ENCODE results near the gene RASA3.

RASA3 gene

DNA sequence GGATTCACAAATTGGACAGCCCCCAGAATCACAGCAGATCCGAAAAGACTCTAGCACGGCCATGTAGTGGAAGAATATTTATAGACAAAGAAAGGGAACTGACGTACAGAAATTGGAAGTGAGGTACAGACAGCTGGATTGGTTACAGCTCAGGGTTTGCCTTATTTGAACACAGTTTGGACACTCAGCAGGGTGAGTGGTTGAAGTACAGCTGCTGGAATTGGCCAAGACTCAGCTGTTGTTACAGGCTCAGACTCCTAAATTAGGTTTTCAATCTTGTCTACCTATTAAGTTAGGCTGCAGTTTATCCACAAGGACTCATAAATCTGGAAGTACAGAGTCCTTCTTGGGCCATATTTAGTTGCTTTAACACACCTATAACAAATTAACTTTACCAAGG is 40.8 kb upstream of the RASA3 start:
- Histone ChIP-seq H3K27ac (no peak overlapping the region), H3K4me3 (no peak overlapping the region)
- no peak for DNase-seq (ENCODE audit: low spot score)
- TF ChIP-seq, protein P1, sequence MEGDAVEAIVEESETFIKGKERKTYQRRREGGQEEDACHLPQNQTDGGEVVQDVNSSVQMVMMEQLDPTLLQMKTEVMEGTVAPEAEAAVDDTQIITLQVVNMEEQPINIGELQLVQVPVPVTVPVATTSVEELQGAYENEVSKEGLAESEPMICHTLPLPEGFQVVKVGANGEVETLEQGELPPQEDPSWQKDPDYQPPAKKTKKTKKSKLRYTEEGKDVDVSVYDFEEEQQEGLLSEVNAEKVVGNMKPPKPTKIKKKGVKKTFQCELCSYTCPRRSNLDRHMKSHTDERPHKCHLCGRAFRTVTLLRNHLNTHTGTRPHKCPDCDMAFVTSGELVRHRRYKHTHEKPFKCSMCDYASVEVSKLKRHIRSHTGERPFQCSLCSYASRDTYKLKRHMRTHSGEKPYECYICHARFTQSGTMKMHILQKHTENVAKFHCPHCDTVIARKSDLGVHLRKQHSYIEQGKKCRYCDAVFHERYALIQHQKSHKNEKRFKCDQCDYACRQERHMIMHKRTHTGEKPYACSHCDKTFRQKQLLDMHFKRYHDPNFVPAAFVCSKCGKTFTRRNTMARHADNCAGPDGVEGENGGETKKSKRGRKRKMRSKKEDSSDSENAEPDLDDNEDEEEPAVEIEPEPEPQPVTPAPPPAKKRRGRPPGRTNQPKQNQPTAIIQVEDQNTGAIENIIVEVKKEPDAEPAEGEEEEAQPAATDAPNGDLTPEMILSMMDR (IDR thresholded peaks at IDR 0.05): no peak

DNA sequence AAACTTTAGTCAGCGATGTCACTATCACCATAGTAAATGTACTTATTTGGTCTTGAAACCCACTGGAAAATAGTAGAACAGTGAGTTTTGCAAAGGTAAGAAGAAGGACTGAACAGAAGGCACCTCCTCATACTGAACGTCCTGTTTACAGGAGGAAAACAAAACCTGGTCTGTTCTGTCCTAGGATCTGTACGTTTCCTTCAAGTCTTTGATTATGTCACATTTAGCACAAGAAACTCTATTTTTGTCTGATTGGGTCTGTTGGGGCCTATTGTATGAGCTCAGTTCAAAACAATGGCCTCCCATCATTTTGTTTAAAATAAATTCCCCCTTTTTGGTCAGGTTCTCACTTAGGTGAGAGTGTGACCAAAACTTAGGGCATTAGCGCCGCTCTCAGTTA is 35.5 kb upstream of the RASA3 start:
- TF ChIP-seq, protein P1 (IDR thresholded peaks at IDR 0.05): no peak
- H3K27ac ChIP-seq: no peak overlapping the region
- no peak for DNase-seq (ENCODE audit: low spot score)

DNA sequence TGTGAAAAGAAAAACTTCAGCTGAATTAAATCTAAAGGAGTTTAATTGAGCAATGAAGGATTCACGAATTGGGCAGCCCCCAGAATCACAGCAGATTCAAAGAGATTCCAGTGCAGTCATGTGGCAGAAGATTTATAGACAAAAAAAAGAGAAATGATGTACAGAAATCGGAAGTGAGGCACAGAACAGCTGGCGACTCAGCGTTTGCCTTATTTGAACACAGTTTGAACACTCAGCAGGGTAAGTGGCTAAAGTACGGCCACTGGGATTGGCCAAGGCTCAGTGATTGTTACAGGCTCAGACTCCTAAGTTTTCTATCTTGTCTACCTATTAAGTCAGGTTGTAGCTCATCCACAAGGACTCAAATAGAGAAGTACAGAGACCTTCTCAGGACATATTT is 35.0 kb upstream of the RASA3 start:
- Histone ChIP-seq H3K4me3 (no peak overlapping the region), H3K27ac (peak overlapping the region in 1 of 2 donors; percentile 39)
- TF ChIP-seq, protein P1 (IDR thresholded peaks at IDR 0.05): no peak
- no peak for DNase-seq (ENCODE audit: low spot score)

More for the DNA sequence above, 35.5 kb upstream of the RASA3 start:
- H3K4me3 ChIP-seq: no peak overlapping the region

- DNase-seq (ENCODE audit: low spot score): no peak
- peak overlapping the region; percentile 39 to 69 for H3K27ac ChIP-seq
- TF ChIP-seq, protein P1 (IDR thresholded peaks at IDR 0.05): no peak
- H3K4me3 ChIP-seq: peak overlapping the region; percentile 57
Measured at GRCh38 chr13:114166381-114167131, 34.1 kb upstream of the RASA3 start.

DNA sequence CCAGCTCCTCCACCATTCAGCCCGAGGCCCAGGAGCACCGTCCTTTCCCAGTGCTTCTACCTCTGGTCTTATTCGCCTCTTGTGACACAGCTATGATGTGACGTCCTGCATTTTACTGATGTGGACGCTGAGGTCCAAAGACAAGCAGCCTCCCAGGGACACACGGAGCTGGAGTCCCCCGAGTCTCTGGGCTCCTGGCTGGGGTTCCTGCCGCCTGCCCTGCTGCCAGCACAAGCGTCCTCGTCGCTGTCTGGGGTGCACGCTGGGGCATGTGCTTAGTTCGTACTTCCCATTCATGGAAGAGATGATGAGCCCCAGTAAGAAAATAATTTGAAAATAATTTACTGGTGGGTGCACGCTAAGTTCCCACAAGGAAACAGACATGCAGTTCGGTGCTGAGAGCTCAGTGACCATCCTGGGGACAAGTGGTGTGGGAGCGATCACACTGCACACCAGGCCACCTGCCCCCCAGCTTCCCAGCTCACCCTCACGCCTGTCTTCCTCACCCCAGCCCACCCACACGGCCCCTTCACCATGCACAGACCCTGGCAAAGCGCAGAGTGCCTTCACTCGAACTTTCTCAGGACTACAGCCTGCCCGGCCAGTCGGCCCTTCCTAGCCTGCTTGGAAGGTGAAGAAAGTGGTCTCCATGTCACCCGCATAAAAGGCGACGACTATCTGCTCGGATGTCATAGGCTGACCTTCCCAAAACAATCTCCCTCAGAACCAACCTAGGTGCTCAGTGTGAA is 32.4 kb upstream of the RASA3 start:
- TF ChIP-seq, protein P1 (IDR thresholded peaks at IDR 0.05): no peak
- no peak for DNase-seq (ENCODE audit: low spot score)
- H3K4me3 ChIP-seq: no peak overlapping the region
- no peak overlapping the region for H3K27ac ChIP-seq

- DNase-seq (ENCODE audit: low spot score): no peak
- TF ChIP-seq, protein P1 (IDR thresholded peaks at IDR 0.05): no peak
- no peak overlapping the region for H3K27ac ChIP-seq
- no peak overlapping the region for H3K4me3 ChIP-seq
Measured at GRCh38 chr13:114164053-114164452, 31.6 kb upstream of the RASA3 start.
